HG03280 (cell line): ENCODE data around the gene PVRIG.
"Not testable (repeated sequence)": the region's sequence is repeated elsewhere in the genome, so short reads cannot be mapped to it uniquely, and the experiment has no call there.

Source experiments
- ATAC-seq: cut with Tn5 transposase; IDR thresholded peaks from one replicate; pipeline ENCODE4 v1.9.1; 2021; ENCODE audit warnings: mild to moderate bottlenecking, moderate library complexity; ENCODE audit not compliant: unreplicated experiment

The PVRIG gene

DNA sequence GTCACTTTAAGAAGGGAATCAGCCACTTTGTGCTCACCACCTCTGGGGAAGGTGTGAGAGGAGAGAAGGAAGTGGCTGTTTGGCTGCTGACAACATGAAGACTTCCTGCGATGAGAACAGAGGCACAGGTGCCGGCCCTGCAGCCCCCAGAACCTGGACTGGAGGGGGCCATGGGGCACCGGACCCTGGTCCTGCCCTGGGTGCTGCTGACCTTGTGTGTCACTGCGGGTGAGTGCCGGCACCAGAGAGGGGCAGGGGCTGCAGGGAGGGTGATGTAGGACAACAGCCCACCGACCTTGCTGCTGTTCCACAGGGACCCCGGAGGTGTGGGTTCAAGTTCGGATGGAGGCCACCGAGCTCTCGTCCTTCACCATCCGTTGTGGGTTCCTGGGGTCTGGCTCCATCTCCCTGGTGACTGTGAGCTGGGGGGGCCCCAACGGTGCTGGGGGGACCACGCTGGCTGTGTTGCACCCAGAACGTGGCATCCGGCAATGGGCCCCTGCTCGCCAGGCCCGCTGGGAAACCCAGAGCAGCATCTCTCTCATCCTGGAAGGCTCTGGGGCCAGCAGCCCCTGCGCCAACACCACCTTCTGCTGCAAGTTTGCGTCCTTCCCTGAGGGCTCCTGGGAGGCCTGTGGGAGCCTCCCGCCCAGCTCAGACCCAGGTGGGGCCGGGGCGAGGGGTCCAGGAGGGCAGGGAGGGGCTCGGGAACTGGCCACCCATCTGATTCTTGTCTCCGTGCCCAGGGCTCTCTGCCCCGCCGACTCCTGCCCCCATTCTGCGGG, at the start of gene PVRIG:
Gene PVRIG, plus strand, starts transcription at position 149 of the 785 bp plus-strand sequence. Its CDS starts 22 bp downstream, at position 171.
- ATAC-seq = not testable (repeated sequence)

DNA sequence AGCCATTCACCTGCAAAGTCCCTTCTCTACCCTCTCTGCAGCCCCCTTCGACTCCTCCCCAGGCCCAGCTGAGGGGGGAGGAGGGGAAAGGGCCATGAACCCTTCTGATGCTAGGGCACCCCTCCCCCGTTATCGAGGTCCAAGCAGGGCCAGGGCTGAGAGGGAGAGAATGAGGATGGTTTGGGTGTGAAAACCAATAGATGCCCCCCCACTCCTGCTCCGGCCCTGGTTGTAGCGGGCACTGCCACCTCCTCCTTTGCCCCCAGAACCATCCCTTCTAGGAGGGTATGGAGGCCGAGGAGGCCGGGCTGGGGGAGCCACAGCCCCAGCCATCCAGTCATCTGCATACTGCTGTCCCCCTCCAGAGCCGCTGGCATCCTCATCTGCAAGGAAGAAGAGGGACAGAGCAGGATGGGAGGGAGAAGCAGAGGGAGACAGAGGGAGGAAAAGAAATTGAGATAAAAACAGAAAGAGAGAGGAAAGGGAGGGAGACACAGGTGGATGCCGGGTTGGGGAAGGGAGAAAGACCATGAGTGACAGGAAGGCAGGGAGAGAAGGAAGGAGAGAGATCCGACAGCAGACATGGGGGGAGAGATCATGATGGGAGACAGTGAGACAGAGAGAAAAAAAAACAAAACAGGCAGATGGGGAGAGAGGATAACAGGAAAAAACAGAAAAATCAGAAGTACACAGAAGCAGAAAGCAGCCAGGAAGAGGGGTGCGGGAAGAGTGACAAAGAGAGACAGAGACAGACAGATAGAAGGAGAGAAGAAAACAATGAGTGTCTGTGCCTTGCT, 49.5 kb upstream of the PVRIG start:
- no peak for ATAC-seq

DNA sequence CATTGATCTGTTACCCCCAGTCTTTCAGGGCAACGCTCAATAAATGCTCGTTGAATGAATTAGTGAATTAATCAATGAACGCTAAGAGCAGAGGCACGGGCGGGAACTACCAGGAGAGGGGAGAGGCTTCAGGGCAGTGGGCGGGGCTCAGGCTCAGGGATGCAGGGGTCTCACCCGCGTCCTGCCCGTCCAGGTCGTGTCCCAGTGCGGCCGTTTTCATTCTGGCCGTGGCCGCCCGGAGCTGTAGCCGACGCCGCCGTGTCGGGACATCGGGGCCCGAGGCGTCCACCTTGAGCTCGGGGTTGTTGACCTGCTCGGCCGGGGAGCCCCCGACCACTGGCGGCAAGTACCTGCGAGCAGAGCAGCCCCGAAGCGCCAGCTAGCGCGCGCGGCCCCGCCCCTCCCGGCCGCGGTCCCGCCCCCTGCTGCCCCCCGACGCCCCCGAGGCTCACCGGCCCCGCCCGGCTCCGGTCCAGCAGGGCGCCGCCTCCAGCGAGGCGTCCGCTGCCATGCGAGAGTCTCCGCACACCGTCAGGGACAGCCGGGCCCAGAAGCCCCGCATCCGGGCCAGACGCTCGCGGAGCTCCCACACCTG, 48.6 kb upstream of the PVRIG start:
- no peak for ATAC-seq

DNA sequence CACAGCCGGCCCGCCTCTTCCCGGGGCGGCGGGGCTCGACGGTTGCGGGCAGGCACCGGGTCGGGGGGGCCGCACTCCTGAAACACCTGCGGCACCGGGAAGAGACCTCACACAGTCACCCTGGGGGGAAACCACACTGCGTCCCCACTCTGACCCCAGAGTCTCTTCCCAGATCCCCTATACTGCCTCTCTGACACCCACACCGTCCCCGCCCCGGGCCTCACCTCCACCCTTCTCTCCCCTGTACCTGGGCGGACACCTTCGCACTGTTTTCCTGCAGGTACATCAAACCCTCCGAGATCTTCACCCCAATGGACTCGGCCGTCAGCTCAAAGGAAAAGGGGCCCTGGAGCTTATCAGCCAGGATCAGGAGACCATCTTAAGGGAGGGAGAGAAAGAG, 47.9 kb upstream of the PVRIG start:
- no peak for ATAC-seq

DNA sequence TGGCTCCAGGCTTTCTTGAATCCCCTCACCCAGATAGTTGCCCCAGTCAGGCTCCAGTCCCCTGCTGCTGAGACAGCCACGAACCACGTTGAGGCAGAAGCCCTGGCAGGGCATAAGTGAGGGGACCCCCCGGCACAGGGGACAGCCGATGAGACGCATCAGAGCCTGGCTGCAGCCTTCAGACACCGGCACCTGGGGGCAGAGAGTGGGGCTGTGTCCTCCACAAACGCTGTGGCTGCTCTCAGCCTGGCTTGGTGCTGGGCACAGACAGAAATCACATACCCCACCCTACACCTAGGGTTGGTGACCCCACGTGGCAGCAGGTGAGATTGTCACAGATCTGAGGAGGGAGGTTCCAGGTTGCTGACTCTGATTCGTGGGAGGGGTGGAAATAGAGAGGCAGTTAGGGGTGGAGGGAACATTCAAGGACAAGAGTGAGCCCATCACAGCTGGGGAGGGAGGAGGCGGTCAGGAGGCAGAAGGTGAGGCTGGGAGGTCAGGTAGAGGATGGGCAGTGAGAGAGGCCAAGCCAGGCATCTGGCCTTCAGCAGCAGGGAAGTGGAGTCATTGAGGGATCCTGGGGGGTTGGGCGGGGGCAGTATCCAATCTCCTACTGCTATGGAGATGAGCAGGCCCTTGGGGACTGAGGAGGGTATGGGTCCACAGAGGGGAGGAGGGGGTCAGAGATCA, 45.8 kb upstream of the PVRIG start:
- ATAC-seq = no peak

DNA sequence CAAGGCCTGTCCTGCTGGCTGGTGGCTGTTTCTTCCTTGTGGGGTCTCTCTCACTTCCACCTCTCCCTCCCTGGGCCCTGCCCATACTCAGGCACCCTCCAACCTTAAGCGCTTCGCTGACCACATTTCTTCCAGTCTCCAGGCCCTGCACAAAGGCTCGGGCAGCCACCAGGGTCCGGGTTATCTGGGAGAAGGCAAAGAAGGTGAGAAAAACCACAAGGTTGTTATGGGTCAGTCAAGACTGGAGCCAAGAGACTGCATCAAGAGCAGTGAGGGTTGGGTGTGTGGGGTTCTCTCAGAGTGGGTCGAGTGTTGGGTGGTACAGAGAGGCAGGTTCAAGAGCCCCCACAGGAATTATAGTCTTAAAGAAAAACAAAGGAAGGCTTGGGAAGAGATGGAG, 45.2 kb upstream of the PVRIG start:
- ATAC-seq = no peak

DNA sequence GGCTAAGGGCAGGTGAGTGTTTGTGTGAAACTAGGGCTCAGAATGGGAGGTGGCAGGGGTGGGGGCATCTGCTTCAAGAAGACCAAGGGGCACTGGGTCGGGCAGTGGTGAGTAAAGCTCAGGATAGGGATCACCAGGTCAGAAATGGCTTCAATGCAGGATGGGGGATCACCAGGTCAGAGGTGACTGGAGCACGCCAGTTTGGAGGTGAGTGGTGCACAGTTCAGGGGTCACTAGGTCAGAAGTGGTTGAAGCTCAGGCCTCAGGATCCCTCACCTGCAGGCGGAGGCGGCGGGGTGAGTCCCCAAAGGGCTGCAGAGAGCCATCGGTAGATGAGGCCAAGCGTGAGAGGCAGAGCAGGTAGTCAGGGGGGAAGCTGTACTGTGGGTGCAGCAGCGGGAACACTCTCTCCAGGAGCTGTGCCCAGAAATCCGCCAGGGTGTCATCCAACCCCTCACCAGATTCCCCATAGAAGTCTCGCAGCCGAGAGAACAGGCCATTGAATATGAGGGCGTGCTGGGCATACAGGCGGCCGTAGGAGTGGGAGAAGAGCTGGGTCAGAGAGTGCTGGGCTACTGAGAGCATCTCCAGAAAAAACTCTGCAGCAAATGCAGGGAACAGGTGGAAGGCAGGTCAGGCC, 44.3 kb upstream of the PVRIG start:
- ATAC-seq = no peak

DNA sequence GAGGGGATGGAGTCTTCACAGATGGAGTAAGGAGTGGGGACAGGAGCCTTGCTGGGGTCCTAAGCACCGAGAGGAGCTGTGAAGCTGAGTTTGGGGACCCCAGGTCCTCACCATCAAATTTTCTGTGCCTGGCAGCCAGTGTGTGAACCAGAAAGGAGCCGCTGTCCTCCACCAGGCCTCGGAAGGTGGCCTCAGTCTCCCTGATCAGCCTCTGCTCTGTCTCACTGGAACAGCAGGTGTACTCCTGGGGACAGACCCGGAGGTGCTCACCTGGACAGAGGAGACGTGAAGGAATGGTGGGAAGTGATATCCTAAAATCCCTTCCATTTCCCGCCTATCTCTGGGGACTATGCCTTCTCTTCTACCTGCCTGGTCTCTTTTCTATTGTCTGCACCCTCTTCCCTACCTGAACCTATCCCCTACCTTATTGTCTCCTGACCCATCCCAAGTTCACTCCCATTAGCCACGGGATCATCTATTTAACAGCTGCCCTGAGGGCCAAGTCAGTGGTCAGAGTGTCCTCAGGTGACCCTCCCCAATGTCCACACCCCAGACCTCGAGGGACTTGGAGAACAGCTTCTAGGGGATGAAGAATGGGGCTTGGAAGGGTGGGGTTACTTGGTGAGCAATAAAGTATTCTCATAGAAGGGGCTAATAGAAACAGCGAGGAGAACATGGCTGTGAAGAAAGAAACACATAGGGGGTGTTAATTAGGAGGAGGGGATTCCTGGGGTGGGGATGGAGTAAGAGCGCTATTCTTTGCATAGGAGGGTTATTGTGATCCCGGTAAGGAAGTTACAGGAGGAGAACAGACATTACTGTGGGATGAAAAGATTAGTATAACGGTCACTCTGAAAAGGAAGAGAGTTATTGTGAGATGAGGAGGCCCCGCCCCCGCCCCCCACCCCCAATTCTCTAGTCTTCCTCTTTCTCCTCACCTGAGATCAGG, 43.4 kb upstream of the PVRIG start:
- no peak for ATAC-seq

DNA sequence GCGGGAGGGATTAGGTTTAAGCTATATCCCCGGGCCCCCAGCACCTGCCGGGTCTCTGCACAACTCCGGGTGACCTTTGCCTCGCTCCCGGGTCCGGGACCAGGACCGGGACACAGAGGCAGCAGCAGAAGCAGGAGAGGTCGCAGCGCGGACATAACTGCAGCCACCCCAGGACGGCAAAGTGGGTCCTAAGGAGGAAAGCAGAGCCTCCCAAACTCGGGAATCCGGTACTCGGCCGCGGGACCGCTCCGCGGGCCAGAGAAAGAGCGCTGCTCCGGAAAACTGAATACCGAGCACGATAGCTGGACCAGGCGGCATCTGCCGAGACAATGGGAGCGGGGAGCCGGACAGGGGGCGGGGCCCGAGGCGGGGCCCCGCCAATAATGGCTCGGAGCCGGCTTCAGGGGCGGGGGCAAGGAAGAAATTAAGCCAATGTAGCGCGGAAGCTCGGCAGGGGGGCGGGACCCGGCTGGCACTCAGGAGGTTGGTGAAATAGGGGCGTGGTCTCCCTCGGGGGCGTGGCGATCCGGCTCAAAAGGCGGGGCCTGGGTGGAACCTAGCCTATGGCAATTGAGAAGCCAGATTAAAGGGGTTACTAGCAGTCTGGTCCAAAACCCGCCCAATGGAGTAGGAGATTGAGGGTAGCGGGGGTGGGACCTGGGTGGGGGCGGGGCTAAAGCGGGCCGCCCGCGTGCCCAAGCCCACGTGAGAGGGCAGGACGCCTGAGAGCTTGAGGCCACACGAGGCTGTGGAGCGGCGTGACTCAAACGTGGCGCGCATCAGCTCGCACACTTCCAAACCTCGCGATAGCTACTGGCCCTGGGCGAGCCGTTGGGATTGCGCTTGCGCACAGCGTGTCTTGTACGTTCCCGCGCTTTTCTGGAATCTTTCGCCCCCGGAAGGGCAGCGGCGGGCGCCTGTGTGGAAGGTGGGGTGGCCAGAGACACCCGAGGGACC, 42.4 kb upstream of the PVRIG start, which contains the start of the genes GPC2 and STAG3:
Gene GPC2, minus strand, starts transcription at position 337 of the 957 bp plus-strand sequence. Its CDS starts 182 bp downstream, at position 155.
Gene STAG3, plus strand, starts transcription at position 874 of the 957 bp plus-strand sequence. CDS start 2,639 bp downstream, outside the sequence.
- ATAC-seq = peak; percentile 87

DNA sequence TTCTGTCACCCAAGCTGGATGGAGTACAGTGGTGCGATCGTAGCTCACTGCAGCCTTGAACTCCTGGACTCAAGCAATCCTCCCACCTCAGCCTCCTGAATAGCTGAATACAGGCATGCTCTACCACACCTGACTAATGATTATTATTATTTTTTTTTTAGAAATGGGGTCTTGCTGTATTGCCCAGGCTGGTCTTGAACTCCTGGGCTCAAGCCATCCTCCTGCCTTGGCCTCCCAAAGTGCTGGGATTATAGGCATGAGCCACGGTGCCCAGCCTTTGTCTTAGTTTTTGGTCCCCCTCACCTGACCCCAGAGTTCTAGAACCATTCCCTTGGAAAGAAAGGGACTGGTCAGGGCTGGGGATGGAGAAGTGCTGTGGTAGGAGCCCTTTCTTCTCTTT, 39.7 kb upstream of the PVRIG start:
- ATAC-seq = not testable (repeated sequence)

DNA sequence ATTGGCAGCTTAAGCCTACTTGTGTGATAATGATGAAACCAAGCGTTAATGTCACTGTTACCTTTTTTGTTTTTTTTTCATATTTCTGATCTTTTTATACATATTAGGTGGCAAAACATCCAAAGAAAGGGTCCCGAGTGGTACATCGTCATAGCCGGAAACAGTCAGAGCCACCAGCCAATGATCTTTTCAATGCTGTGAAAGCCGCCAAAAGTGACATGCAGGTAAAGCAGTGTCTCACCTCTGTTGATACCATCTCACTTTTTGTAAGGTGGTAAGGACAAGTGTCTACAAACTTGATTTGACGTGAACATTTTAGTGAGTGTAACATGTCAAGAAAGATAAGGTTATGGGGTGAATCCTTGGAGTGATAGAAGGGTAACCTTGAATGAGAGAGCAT, 37.1 kb upstream of the PVRIG start:
- ATAC-seq = not testable (repeated sequence)

DNA sequence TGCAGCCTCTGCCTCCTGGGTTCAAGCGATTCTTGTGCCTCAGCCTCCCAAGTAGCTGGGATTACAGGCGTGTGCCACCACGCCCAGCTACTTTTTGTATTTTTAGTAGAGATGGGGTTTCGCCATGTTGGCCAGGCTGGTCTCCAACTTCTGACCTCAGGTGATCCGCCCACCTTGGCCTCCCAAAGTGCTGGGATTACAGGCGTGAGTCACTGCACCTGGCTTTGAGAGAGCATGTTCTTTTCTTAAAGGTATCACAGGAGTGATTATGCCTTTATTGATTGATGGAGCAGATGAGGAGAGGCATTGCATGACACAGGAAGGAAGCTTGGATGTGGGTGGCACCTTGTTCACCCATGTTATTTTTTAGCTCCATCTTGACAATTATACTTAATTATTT, 36.7 kb upstream of the PVRIG start:
- ATAC-seq = not testable (repeated sequence)

DNA sequence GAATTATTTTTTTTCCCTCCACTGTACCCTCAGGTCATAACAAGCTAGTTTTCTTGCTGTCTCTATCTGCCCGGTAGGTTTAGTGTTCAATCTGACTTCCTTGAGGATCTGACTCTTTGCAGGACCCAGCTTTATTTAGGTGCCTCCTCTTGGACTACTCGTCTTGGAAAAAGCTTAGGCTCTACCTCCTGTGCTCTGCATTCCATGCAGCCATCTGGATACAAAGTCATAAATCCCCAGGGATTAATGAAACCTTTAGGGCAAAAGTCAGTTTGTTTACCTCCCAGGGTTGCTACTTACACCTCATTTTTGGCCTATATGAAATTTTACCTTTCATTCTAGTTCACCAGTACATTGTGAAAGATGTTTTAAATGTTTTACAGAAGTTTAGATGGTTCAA, 34.0 kb upstream of the PVRIG start:
- ATAC-seq = no peak

DNA sequence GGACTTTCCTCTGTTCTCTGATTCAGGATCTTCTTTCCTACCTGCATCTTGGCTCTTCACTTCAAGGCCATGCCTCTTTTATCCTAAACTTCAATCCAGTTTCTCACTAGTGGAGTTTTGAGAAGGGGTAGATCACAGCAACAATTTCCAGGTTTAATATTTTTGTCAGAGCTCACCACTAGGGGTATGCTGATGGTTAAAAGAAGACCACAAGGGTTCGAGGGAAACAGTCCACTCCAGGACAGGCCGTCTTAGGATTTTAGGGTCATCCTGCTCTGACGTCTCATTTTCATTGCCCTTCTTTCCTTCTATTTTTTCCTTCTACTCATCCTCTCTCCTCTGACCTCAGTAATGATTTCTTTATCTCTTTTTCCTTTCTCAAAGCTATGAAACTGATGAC, 30.7 kb upstream of the PVRIG start:
- ATAC-seq = no peak

DNA sequence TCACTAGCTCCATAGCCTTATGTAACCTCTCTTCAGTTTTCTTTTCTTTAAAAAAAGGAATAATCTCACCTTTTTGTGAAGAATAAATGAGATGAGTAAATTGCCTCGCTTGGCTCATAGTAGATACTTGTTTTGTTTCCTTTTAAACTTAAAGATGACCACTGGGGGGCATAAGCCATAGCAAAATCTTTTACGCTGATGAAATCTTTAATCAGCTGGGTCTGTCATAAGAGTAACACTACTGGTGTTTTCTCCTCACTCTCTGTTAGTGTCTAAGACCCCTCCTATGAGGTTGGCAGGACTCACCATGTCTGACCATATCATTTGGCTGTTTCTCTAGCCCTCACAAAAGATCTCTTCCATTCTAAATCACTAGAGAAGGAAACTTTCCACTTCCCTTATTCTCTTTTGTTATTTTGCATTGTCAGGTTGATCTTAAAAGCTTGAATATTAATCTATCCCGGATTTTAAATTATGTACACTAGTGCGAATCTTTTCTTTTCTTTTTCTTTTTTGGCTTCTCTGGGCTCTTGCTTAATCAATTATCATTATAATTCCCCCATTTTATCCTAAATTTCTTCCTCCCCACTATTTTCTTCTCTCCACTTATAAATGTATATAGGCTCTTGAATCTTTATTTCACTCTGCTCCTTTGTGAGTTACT, 29.6 kb upstream of the PVRIG start:
- ATAC-seq = no peak

DNA sequence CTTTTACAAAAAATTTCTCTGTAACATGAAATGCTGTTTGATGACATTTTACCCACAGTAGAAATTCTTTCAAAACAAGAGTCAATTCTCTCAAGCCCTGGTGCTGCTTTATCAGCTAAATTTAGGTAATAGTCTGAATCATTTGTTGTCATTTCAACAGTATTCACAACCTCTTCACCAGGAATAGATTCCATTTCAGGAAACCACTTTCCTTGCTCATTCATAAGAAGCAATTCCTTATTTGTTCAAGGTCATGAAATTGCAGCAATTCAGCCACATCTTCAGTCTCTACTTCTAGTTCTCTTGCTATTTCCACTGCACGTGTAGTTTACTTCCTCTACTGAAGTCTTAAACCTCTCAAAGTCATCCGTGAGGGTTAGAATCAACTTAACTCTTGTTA, 28.0 kb upstream of the PVRIG start:
- no peak for ATAC-seq

DNA sequence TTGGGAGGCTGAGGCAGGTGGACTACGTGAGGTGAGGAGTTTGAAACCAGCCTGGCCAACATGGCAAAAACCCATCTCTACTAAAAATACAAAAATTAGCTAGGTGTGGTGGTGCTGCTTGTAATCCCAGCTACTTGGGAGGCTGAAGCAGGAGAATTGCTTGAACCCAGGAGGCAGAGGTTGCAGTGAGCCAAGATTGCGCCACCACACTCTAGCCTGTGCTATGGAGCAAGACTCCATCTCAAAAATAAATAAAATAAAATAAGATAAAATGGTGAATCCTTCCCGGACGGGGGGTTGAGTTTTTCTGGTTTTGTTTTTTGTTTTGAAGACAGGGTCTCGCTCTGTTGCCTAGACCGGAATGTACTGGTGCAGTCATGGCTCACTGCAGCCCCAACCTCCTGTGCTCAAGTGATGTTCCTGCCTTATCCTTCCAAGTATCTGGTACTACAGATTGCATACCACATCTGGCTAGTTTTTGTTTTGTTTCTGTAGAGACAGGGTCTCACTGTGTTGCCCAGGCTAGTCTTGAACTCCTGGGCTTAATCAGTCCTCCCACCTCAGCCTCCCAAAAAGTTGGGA, 27.4 kb upstream of the PVRIG start:
- not testable (repeated sequence) for ATAC-seq
